GM23338 (cell line): ENCODE data around the gene MSL1. TPM values are rescaled to one million over a fixed set of nuclear protein-coding genes. Genes with fewer than 3 reads are reported as not detected.

Source experiments
- microRNA-seq: library from miRNA; unstranded; fragments of <30 nt; microRNA quantifications from one replicate; pipeline ENCODE4, GENCODE V29; 2017
- polyA plus RNA-seq: library from polyadenylated mRNA; unstranded; fragments of >200 nt; fragmentation: Nextera tagmentation; extraction: Ambion mirVana; gene quantifications from 2 replicates; pipeline ENCODE4 v1.2.1, GENCODE V29; 2016
- total RNA-seq: library from RNA; depleted of rRNA; stranded (reverse); fragments of >200 nt; shearing (Covaris generic); gene quantifications from 2 replicates; pipeline ENCODE4 v1.2.3, GENCODE V29; 2014; rRNA removed

The MSL1 gene
- total and polyA plus RNA-seq, 2 experiments from 2014 or later = 16.2 to 56.5 TPM

Small RNA genes within 50 kb of the gene (microRNA-seq; reads per million reads assigned to microRNA genes)
- not detected for gene MIR6866

Other genes starting within 250 kb of the MSL1 start
- gene GSDMB, start 203.3 kb upstream of the MSL1 start, total RNA-seq = 5.4 and 12.6 TPM in 2 replicates
- 5.5 and 7.6 TPM in 2 replicates for gene GSDMB, start 203.3 kb upstream of the MSL1 start, polyA plus RNA-seq
- 38.5 and 39.2 TPM in 2 replicates for gene ORMDL3, start 194.4 kb upstream of the MSL1 start, total RNA-seq
- 33.6 and 41.3 TPM in 2 replicates for gene ORMDL3, start 194.4 kb upstream of the MSL1 start, polyA plus RNA-seq
- 0.24 TPM in 1 of 2 replicates, not detected in the other for gene LRRC3C, start 194.2 kb upstream of the MSL1 start, total RNA-seq
- gene LRRC3C, start 194.2 kb upstream of the MSL1 start, polyA plus RNA-seq = not detected in 2 replicates
- 1.0 TPM in 1 of 2 replicates, not detected in the other for gene GSDMA, start 159.0 kb upstream of the MSL1 start, total RNA-seq
- gene GSDMA, start 159.0 kb upstream of the MSL1 start, polyA plus RNA-seq = not detected in 2 replicates
- gene PSMD3, start 141.2 kb upstream of the MSL1 start, total RNA-seq = 200 and 217 TPM in 2 replicates
- 100 and 112 TPM in 2 replicates for gene PSMD3, start 141.2 kb upstream of the MSL1 start, polyA plus RNA-seq
- 1.2 TPM in 1 of 2 replicates, not detected in the other for gene CSF3, start 106.5 kb upstream of the MSL1 start, total RNA-seq
- not detected in 2 replicates for gene CSF3, start 106.5 kb upstream of the MSL1 start, polyA plus RNA-seq
- 88.9 and 95.1 TPM in 2 replicates for gene MED24, start 67.6 kb upstream of the MSL1 start, total RNA-seq
- gene MED24, start 67.6 kb upstream of the MSL1 start, polyA plus RNA-seq = 44.4 and 44.8 TPM in 2 replicates
- gene THRA, start 59.0 kb upstream of the MSL1 start, total RNA-seq = 9.6 and 10.5 TPM in 2 replicates
- gene THRA, start 59.0 kb upstream of the MSL1 start, polyA plus RNA-seq = 3.4 and 3.6 TPM in 2 replicates
- 3.6 and 4.2 TPM in 2 replicates for gene NR1D1, start 21.4 kb upstream of the MSL1 start, total RNA-seq
- gene NR1D1, start 21.4 kb upstream of the MSL1 start, polyA plus RNA-seq = 3.1 and 3.3 TPM in 2 replicates
- gene CASC3, start 18.6 kb downstream of the MSL1 start, total RNA-seq = 76.1 and 82.9 TPM in 2 replicates
- gene CASC3, start 18.6 kb downstream of the MSL1 start, polyA plus RNA-seq = 34.4 and 37.5 TPM in 2 replicates
- 10.4 and 14.0 TPM in 2 replicates for gene RAPGEFL1, start 55.5 kb downstream of the MSL1 start, total RNA-seq
- gene RAPGEFL1, start 55.5 kb downstream of the MSL1 start, polyA plus RNA-seq = 5.0 and 6.7 TPM in 2 replicates
- 9.2 and 10.8 TPM in 2 replicates for gene WIPF2, start 97.3 kb downstream of the MSL1 start, total RNA-seq
- gene WIPF2, start 97.3 kb downstream of the MSL1 start, polyA plus RNA-seq = 9.2 and 11.7 TPM in 2 replicates
- 75.5 and 79.9 TPM in 2 replicates for gene CDC6, start 165.9 kb downstream of the MSL1 start, total RNA-seq
- gene CDC6, start 165.9 kb downstream of the MSL1 start, polyA plus RNA-seq = 40.6 and 46.2 TPM in 2 replicates
- 15.9 and 17.8 TPM in 2 replicates for gene RARA, start 187.2 kb downstream of the MSL1 start, total RNA-seq
- gene RARA, start 187.2 kb downstream of the MSL1 start, polyA plus RNA-seq = 7.4 and 8.7 TPM in 2 replicates
- 1.4 and 2.8 TPM in 2 replicates for gene GJD3, start 242.8 kb downstream of the MSL1 start, total RNA-seq
- gene GJD3, start 242.8 kb downstream of the MSL1 start, polyA plus RNA-seq = not detected in 2 replicates